K562 treated with DMSO at 1 percent for 48 hours (cell line): ENCODE results near the gene CCDC28B. TPM values are rescaled to one million over a fixed set of nuclear protein-coding genes. Genes with fewer than 3 reads are reported as not detected.

Experiments used
- total RNA-seq: library from RNA; unstranded; fragments of 300-600 nt; gene quantifications from 2 replicates; pipeline ENCODE4 v1.2.3, GENCODE V29; 2022; ENCODE audit warnings: low replicate concordance; ENCODE audit errors: extremely low read depth

Gene CCDC28B
- total RNA-seq, result not detected in 2 replicates

DNA sequence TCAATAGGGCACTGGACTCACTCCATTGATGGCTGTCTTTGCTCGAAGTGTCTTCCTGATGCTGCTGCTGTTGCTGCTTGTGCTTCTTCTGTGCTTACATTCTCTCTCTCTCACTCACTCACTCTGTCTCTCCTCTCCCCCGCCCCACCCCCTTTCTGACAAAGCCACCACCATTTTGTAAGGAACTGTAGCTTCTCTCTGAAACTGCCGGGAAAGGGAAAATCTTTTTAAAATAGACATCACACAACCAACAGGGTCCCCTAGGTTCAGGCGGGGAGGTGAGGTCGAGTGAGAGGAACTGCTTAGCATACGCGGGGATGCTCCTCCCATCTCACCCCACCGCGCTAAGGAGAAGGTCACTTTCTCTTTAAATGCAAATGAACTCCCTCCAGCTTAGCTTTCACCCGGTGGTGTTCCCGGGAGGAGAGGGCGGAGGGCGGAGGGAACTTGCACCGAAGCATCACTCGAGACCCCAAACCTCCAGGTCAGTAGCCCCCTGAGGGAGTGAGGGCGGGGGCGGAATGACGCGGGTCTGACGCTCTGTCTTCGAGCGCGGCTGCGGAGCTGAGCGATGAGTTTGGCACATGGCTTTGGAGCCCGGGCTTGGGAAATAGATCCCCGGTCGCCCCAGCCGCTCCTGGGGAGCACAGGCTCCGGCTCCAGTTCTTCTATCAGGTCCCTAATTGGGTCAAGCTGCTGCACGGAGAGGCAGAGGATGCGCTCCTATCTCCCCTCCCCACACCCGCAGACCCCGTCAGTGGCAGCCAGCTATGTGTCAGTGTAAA, at the start of gene CCDC28B:
Gene CCDC28B (plus strand): TSS at position 370 of the 785 bp plus-strand sequence. CDS start 1,341 bp downstream, outside the sequence.

DNA sequence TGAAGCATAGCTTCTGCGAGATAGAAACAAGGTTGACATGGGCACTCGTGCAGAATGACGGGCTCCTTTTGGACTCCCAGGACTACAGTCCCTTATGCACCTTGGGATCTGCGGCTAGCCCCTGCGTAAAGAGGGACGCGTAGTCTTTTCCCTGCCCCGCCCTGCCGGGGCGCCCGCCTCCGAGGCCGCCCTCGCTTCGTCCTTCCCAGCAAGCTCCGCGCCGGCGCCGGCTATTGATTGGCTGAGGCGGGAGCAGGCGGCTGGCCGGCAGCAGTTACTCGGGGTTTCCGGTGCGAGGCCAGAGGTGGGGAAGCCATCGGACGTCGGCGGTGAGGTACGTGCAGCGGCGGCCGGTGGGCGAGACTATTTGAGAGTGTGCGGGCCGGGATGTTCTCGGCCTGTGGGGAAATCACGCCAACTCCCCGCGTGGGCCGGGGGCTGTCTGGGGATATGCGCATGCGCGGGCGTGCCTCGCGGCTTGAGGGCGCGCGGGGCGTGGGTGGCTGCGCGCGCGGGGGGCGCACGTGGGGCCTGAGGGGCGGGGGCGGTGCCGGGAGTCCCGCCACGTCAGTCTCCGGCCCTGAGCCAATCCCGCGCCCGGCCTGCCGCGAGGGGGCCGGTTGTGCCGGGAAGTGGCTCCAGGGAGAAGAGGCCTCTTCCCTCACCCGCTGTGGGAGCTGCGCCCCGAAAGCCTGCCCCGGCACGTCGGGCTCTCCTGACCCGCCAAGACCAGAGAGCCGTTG, 20.8 kb upstream of the CCDC28B start, which contains the start of gene TXLNA:
Gene TXLNA (plus strand): TSS at position 233 of the 743 bp plus-strand sequence. CDS start 671 bp downstream, outside the sequence.

DNA sequence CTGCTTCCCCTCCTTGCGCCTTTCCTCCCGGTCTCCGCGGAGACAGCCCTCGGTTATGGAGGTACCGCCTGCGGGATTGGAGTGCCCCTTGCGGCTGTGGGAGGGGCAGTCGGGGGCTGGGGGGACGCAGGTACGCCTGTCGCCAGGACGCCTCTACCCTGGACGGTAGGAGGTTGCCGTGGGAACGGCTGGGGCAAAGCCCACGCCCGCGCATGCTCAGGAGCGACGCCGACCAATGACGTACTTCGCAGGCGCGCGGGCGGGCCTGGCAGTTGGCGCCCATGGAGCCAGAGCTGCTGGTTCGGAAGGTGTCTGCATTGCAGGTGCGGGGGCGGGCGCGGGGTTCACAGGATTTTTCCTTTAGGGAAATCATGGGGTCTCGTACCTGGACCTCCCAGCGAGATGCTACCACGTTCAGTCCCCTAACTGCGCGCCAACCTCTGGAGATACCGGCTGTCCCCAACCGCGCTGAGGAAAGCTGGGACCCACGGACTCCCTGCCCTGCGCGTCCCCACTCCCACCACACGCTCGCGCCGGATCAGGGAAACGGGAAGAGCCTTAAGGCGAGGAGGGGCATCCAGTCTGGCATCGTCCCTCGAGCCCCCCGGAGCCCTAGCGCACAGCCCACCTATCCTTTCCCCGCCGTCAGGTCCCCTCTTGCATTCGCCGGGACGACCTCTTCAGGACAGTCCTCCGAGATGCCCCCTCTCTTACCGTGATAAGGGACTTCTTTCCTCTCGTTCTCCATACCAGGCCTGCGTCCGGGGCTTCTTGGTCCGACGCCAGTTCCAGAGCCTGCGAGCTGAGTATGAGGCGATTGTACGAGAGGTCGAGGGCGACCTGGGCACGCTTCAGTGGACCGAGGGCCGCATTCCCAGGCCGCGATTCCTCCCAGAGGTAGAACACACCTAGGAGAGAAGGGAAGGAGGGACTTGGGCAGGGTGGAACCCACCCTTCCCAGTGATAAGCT, 5.3 kb downstream of the CCDC28B start, which contains the start of gene IQCC:
Gene IQCC (plus strand): TSS at position 271 of the 970 bp plus-strand sequence. CDS start 11 bp downstream, at position 282.

DNA sequence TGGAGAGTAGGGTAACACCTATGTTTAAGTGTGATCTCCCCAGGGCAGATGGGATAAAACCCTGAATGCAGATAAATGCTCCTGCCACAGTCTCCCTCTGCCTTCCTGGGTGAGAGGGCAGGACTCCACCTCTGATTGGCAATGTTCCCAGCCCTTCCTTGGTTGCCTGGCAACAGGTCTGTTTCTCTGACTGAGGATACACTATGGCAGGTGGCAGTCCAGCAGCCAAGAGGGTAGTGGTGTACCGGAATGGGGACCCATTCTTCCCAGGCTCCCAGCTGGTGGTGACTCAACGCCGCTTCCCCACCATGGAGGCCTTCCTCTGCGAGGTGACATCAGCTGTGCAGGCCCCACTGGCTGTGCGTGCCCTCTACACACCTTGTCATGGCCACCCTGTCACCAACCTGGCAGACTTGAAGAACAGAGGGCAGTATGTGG, 8.5 kb downstream of the CCDC28B start, which contains the start of gene DCDC2B:
Gene DCDC2B (plus strand): TSS at position 199 of the 438 bp plus-strand sequence. CDS start 5 bp downstream, at position 204.

DNA sequence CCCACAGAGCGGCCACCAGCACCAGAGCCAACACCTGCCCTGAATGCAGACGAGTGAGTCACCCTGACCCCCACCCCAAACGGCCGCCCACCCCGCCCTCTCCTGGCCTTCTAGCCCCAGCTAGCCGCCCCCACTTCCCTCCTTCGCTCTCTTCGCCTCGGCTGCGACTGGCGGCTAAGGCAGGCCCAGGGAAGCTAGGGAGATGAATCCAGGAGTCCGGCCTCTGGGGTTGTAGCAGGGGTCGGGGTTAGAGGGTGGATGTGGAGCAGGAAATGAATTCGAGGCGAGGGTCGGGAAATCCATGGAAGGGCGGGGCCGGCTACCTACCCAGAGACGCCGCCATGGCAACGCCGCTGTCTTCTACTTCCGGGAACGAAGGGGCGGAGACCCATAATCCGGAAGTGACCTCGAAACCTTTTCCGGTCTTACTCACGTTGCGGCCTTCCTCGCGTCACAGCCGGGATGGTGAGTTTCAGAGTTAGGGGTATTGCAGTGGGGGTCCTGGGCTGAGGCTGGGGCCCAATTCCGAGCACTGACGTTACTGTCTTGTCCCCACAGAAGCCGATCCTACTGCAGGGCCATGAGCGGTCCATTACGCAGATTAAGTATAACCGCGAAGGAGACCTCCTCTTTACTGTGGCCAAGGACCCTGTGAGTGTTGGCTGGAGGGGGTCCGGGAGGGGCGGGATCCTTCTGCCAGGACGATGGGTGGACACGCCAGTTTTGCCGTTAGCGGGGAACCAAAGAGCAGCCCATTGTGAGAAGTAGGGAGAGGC, 21.8 kb downstream of the CCDC28B start, which contains the start of the genes EIF3I and TMEM234:
Gene EIF3I (plus strand): TSS at position 428 of the 776 bp plus-strand sequence. CDS start 35 bp downstream, at position 463.
Gene TMEM234 (minus strand): TSS at position 374 of the 776 bp plus-strand sequence. CDS start 31 bp downstream, at position 343.

DNA sequence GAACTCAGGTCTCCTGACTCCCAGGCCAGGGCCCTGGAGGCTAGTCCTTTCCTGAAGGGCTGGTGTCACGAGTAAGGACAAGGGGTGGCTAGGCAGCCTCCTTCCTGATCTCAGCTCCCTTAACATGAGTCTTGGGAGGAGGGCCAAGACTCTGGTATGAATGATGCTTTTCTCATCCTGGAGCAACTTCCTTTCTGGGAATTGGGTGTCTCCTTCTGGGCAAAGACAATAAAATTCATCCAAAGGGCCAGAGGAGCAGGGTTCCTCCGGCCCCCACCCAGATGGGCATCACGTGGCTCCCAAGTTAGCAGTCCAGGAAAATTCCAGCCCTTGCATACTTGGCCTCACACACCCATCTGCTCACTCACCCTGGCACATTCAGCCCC, 46.5 kb downstream of the CCDC28B start, which contains the start of gene FAM167B:
Gene FAM167B (plus strand): TSS at position 335 of the 386 bp plus-strand sequence. CDS start 200 bp downstream, outside the sequence.

DNA sequence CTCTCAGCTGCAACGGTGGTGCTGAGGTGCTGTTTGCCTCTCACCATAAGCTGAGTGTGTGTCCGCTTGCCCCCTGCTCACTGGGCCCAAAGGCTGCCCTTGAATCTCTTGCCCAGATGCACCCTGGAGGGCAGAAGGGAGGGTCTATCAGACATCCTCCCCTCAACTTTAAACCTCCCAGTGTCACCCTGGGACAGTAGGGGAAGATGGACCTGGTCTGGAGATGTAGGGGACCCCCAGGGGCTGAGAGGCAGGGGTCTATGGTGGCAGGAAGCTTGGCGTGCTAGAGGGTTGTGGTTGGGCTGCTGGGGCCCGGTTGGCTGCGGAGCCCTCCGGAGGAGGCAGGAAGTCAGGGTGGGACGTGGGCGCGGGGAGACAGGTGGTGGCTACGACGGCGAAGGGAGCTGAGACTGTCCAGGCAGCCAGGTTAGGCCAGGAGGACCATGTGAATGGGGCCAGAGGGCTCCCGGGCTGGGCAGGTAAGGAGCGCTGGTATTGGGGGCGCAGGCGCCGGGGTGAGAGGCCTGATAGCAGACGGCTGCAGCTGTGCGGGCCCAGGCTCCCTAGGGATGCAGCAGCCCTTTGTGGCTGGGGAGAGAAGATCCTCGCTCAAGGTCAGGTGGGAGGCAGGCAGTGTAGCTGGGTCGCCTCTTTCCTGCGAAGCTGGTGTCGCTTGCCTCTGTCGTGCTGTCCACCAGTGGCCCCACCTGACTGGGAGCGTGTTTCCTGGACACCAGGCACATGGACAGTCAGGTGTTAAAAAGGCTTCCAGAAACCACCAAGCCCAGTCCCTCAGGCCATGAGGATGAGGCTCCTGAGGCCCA, 50.7 kb downstream of the CCDC28B start, which contains the start of gene LCK:
Gene LCK (plus strand): TSS at position 373 of the 824 bp plus-strand sequence. CDS start 23,065 bp downstream, outside the sequence.

Other genes with a start within 250 kb of the CCDC28B start
- gene KHDRBS1, start 186.7 kb upstream of the CCDC28B start, total RNA-seq, result not detected in 2 replicates
- gene TMEM39B, start 127.7 kb upstream of the CCDC28B start, total RNA-seq, result not detected in 2 replicates
- not detected in 2 replicates for gene KPNA6, start 92.5 kb upstream of the CCDC28B start, total RNA-seq
- not detected in 2 replicates for gene TXLNA, start 20.9 kb upstream of the CCDC28B start, total RNA-seq
- gene IQCC, start 5.1 kb downstream of the CCDC28B start, total RNA-seq, result not detected in 2 replicates
- gene DCDC2B, start 8.5 kb downstream of the CCDC28B start, total RNA-seq, result not detected in 2 replicates
- not detected in 2 replicates for gene TMEM234, start 21.8 kb downstream of the CCDC28B start, total RNA-seq
- not detected in 2 replicates for gene EIF3I, start 21.8 kb downstream of the CCDC28B start, total RNA-seq
- not detected in 2 replicates for gene FAM167B, start 46.6 kb downstream of the CCDC28B start, total RNA-seq
- gene LCK, start 50.7 kb downstream of the CCDC28B start, total RNA-seq, result not detected in 2 replicates
- gene HDAC1, start 91.5 kb downstream of the CCDC28B start, total RNA-seq, result 992 TPM in 1 of 2 replicates, not detected in the other
- gene MARCKSL1, start 135.6 kb downstream of the CCDC28B start, total RNA-seq, result not detected in 2 replicates
- not detected in 2 replicates for gene FAM229A, start 161.9 kb downstream of the CCDC28B start, total RNA-seq
- not detected in 2 replicates for gene TSSK3, start 161.9 kb downstream of the CCDC28B start, total RNA-seq
- gene BSDC1, start 193.8 kb downstream of the CCDC28B start, total RNA-seq, result not detected in 2 replicates